CD4-positive, alpha-beta T cell (primary cell): ENCODE results near the gene TBPL2. TPM values are rescaled to one million over a fixed set of nuclear protein-coding genes. Genes with fewer than 3 reads are reported as not detected.

ENCODE experiments used
- ATAC-seq: fragments of 200-7000 bp; cut with Tn5 transposase; one replicate; pipeline ENCODE4 v1.10.0; 2022; ENCODE audit warnings: mild to moderate bottlenecking; ENCODE audit not compliant: poor library complexity
- CTCF ChIA-PET: fragments of 350-600 bp; sonication (Branson Sonifier 250); formaldehyde crosslinking; loops from one replicate; lab custom pipeline; 2021; ENCODE audit warnings: antibody characterized with exemption, inconsistent platforms; lab: Charles Lee
- POLR2A ChIA-PET: fragments of 350-600 bp; sonication (Branson Sonifier 250); formaldehyde crosslinking; loops from one replicate; lab custom pipeline; 2021; ENCODE audit warnings: antibody characterized with exemption, inconsistent platforms; lab: Charles Lee
- DNase-seq, 14 experiments: peaks; one replicate each; pipeline ENCODE4 v3.0.0-alpha.2; 2013 to 2020; ENCODE audit warnings: mixed read lengths in 2 of 14
- H3K27ac ChIP-seq, 2 donors: one replicate each; pipeline versions ENCODE4 v1.5.1 to v1.7.0; 2013; ENCODE audit warnings: low read length in 2 of 2, low read depth in 1 of 2, mild to moderate bottlenecking in 1 of 2
- H3K27me3 ChIP-seq, 2 experiments: 1 replicate in 1 of 2; 2 replicates in 1 of 2; pipeline versions ENCODE4 v1.6.1 to v1.7.0; 2013; ENCODE audit warnings: low read length in 2 of 2, control low read depth in 1 of 2, mild to moderate bottlenecking in 1 of 2, moderate library complexity in 1 of 2; ENCODE audit not compliant: insufficient read depth in 2 of 2, control insufficient read depth in 1 of 2
- H3K36me3 ChIP-seq: one replicate; pipeline ENCODE4 v1.6.1; 2013; ENCODE audit warnings: low read length, control low read depth; ENCODE audit not compliant: insufficient read depth
- H3K4me1 ChIP-seq: one replicate; pipeline ENCODE4 v1.6.1; 2013; ENCODE audit warnings: low read length, control low read depth; ENCODE audit not compliant: insufficient read depth
- H3K4me3 ChIP-seq: one replicate; pipeline ENCODE4 v1.5.1; 2013; ENCODE audit warnings: mild to moderate bottlenecking, low read length, moderate library complexity
- H3K9me3 ChIP-seq, 2 experiments: 1 replicate in 1 of 2; 2 replicates in 1 of 2; pipeline versions ENCODE4 v1.6.1 to v1.7.0; 2013; ENCODE audit warnings: low read length in 2 of 2, mild to moderate bottlenecking in 2 of 2, control low read depth in 1 of 2, moderate library complexity in 1 of 2; ENCODE audit not compliant: control insufficient read depth in 1 of 2, insufficient read depth in 1 of 2
- H3K27ac Mint-ChIP-seq: one replicate; pipeline ENCODE4 v1.8.0; 2020; ENCODE audit warnings: mixed read lengths
- H3K27me3 Mint-ChIP-seq: one replicate; pipeline ENCODE4 v1.8.0; 2021; ENCODE audit warnings: mixed read lengths
- H3K36me3 Mint-ChIP-seq: one replicate; pipeline ENCODE4 v1.8.0; 2021; ENCODE audit warnings: low read depth, mixed read lengths
- H3K4me1 Mint-ChIP-seq: one replicate; pipeline ENCODE4 v1.8.0; 2021; ENCODE audit warnings: low read depth, mixed read lengths
- H3K4me3 Mint-ChIP-seq: one replicate; pipeline ENCODE4 v1.8.0; 2020; ENCODE audit warnings: mild to moderate bottlenecking, mixed read lengths
- H3K9me3 Mint-ChIP-seq: one replicate; pipeline ENCODE4 v1.8.0; 2020; ENCODE audit warnings: mixed read lengths
- intact Hi-C, 2 experiments: fragments of 100-400 bp; cut with DNase I in 1 of 2; cut with micrococcal nuclease in 1 of 2; formaldehyde crosslinking; loops; one replicate each; pipeline versions ENCODE4 v1.15.1 to v1.9.0; 2023 to 2025; cut with DNase I, micrococcal nuclease
- total RNA-seq, 174 experiments: library from RNA in 2 of 174; stranded (reverse) in 2 of 174; gene quantifications; one replicate each; pipeline ENCODE4 v1.2.3 and lab custom pipeline; 2021 to 2026
- TF ChIP-seq, protein P1 (sequence below): fragments of 200-600 bp; IDR thresholded peaks from one replicate; pipeline ENCODE4 v1.8.0; 2022; ENCODE audit warnings: antibody characterized with exemption, mild to moderate bottlenecking

The TBPL2 gene
- total RNA-seq, 2 experiments from 2014 or later = not detected

DNA sequence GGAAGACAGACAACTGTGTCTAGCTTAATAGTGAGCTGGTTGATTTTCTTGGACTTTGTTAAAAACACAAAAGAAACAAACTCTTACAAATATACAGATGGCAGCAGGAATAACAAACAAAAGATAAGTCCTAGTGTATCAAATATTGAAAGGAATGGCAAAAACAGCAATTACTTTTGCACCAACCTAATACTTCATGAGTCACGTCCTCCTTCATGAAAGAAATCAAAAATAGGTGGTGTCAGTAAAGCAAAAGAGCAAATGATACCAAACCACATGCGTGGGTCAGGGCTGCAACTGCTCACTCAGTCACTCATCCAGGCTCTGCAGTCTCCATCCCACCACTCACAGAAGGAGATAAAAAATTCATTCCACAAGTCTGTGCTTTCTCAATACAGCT lies 40.6 kb downstream of the TBPL2 start:
- Histone ChIP-seq H3K4me3 (no peak overlapping the region), H3K27ac (no peak overlapping the region), H3K27me3 (no peaks in the 10 kb centered on the region), H3K4me1 (peaks cover 4% of the 10 kb centered on the region), H3K9me3 (no peaks in the 10 kb centered on the region), H3K36me3 (peaks cover 20% of the 10 kb centered on the region)
- ATAC-seq (no peak), DNase-seq (no peak)
- TF ChIP-seq, protein P1, sequence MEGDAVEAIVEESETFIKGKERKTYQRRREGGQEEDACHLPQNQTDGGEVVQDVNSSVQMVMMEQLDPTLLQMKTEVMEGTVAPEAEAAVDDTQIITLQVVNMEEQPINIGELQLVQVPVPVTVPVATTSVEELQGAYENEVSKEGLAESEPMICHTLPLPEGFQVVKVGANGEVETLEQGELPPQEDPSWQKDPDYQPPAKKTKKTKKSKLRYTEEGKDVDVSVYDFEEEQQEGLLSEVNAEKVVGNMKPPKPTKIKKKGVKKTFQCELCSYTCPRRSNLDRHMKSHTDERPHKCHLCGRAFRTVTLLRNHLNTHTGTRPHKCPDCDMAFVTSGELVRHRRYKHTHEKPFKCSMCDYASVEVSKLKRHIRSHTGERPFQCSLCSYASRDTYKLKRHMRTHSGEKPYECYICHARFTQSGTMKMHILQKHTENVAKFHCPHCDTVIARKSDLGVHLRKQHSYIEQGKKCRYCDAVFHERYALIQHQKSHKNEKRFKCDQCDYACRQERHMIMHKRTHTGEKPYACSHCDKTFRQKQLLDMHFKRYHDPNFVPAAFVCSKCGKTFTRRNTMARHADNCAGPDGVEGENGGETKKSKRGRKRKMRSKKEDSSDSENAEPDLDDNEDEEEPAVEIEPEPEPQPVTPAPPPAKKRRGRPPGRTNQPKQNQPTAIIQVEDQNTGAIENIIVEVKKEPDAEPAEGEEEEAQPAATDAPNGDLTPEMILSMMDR = no peak
- intact Hi-C loops = no loop called here
- Mint-ChIP-seq H3K36me3 (peaks cover 36% of the 10 kb centered on the region), H3K4me3 (no peak overlapping the region), H3K27me3 (no peaks in the 10 kb centered on the region), H3K9me3 (no peaks in the 10 kb centered on the region), H3K27ac (no peak overlapping the region), H3K4me1 (peaks cover 38% of the 10 kb centered on the region)
- ChIA-PET POLR2A (no interaction called here), CTCF (no interaction called here)

DNA sequence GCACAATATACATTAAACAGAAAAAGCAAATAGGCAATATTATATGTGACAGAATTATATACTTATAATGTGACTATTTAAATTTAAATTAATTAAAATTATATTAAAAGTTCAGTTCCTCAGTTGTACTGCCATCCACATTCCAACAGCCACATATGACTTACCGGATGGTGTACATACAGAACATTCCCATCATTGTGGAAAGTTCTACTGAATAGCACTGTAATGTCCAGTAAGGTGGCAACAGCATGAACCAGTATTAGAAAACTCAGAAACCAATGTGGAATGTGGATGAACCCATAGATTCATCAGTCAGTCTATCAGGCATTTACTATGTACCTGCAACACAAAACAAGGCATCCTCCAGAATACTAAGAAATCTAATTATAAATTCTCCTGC lies 41.2 kb downstream of the TBPL2 start:
- Histone ChIP-seq H3K36me3 (peaks cover 27% of the 10 kb centered on the region), H3K4me3 (no peak overlapping the region)
- POLR2A ChIA-PET = no interaction called here

DNA sequence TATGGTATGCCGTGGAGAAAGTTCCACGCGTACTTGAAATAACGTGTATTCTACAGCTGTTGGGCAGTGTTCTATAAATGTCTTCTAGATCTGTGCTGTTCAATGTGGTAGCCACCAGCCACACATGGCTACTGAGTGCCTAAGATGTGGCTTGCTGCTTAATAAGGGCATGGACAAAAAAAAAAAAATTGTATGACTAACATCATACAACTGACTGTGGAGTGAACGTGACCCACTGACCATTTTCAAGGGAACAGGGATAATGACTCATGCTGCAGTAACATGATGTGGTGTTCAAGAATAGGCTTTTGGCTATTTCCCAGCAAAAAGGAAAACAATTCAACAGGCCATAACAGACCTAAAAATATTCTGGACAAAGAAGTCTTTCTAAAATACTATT lies 41.7 kb downstream of the TBPL2 start:
- no peak for ATAC-seq
- intact Hi-C loops = no loop called here
- Mint-ChIP-seq H3K9me3 (no peaks in the 10 kb centered on the region), H3K27me3 (no peaks in the 10 kb centered on the region), H3K27ac (no peak overlapping the region), H3K36me3 (peaks cover 45% of the 10 kb centered on the region), H3K4me3 (no peak overlapping the region), H3K4me1 (peaks cover 26% of the 10 kb centered on the region)
- ChIA-PET POLR2A (no interaction called here), CTCF (no interaction called here)
- no peaks in the 10 kb centered on the region for H3K27me3 ChIP-seq
- H3K36me3 ChIP-seq = peaks cover 29% of the 10 kb centered on the region
- no peaks in the 10 kb centered on the region for H3K4me1 ChIP-seq
- no peaks in the 10 kb centered on the region for H3K9me3 ChIP-seq
- H3K4me3 ChIP-seq = no peak overlapping the region
- H3K27ac ChIP-seq = no peak overlapping the region
- TF ChIP-seq, protein P1 = no peak
- no peak for DNase-seq

More for the DNA sequence above, 41.2 kb downstream of the TBPL2 start:
- DNase-seq (no peak), ATAC-seq (no peak)
- Mint-ChIP-seq H3K36me3 (peaks cover 42% of the 10 kb centered on the region), H3K27me3 (no peaks in the 10 kb centered on the region), H3K9me3 (no peaks in the 10 kb centered on the region), H3K27ac (no peak overlapping the region), H3K4me1 (peaks cover 31% of the 10 kb centered on the region), H3K4me3 (no peak overlapping the region)
- Histone ChIP-seq H3K9me3 (no peaks in the 10 kb centered on the region), H3K4me1 (peaks cover under 1% of the 10 kb centered on the region), H3K27ac (no peak overlapping the region), H3K27me3 (no peaks in the 10 kb centered on the region)
- intact Hi-C loops = no loop called here
- CTCF ChIA-PET = no interaction called here
- TF ChIP-seq, protein P1 = no peak
